Large intestine (tissue), 3 donors: ENCODE measurements around the gene IGFALS. TPM values are rescaled to one million over a fixed set of nuclear protein-coding genes. Genes with fewer than 3 reads are reported as not detected.

Experiments used
- DNase-seq, 2 donors: peaks; one replicate each; pipeline versions ENCODE4 v3.0.0 to v3.0.0-alpha.2; 2013
- H3K27ac ChIP-seq: one replicate; pipeline ENCODE4 v1.5.1; 2013; ENCODE audit warnings: low read length
- H3K27me3 ChIP-seq: 2 replicates; pipeline ENCODE4 v1.6.1; 2013; ENCODE audit warnings: low read length; ENCODE audit not compliant: control insufficient read depth, insufficient read depth
- H3K36me3 ChIP-seq: 2 replicates; pipeline ENCODE4 v1.6.1; 2013; ENCODE audit warnings: low read length; ENCODE audit not compliant: control insufficient read depth, insufficient read depth
- H3K4me1 ChIP-seq: one replicate; pipeline ENCODE4 v1.6.1; 2013; ENCODE audit warnings: low read length; ENCODE audit not compliant: control insufficient read depth, insufficient read depth
- H3K4me3 ChIP-seq: one replicate; pipeline ENCODE4 v1.5.1; 2013; ENCODE audit warnings: low read length
- H3K9me3 ChIP-seq: one replicate; pipeline ENCODE4 v1.6.1; 2013; ENCODE audit warnings: mild to moderate bottlenecking, low read depth, low read length, moderate library complexity; ENCODE audit not compliant: control insufficient read depth
- WGBS: methylation state at CpG from one replicate; pipeline ENCODE4 v1.1.5; 2013; ENCODE audit warnings: low lambda C conversion rate; ENCODE audit not compliant: insufficient coverage; 5-methylcytosine and 5-hydroxymethylcytosine counted together
- polyA plus RNA-seq: library from polyadenylated mRNA; unstranded; fragments of 120-200 nt; gene quantifications from one replicate; pipeline ENCODE4 v1.2.1, GENCODE V29; 2013

Gene IGFALS
- polyA plus RNA-seq, 1 donor = 8.3 TPM

GRCh38 chr16:1776991-1777374 is 16.5 kb downstream of the IGFALS start:
- WGBS = no CpG with 5 or more reads among the region's 22 CpGs
- no peak overlapping the region for H3K27ac ChIP-seq
- no peak overlapping the region for H3K4me3 ChIP-seq
- H3K4me1 ChIP-seq = peaks cover 47% of the 10 kb centered on the region
- DNase-seq = no peak
- H3K9me3 ChIP-seq = peaks cover 7% of the 10 kb centered on the region
- H3K36me3 ChIP-seq = peaks cover 51% of the 10 kb centered on the region
- no peaks in the 10 kb centered on the region for H3K27me3 ChIP-seq

- H3K9me3 ChIP-seq = peaks cover 7% of the 10 kb centered on the region
- peaks cover 50% of the 10 kb centered on the region for H3K4me1 ChIP-seq
- no peak for DNase-seq
- H3K27ac ChIP-seq = no peak overlapping the region
- no peaks in the 10 kb centered on the region for H3K27me3 ChIP-seq
- no peak overlapping the region for H3K4me3 ChIP-seq
- H3K36me3 ChIP-seq = peaks cover 51% of the 10 kb centered on the region
- WGBS = no CpG with 5 or more reads among the region's 13 CpGs
These were observed 16.9 kb downstream of the IGFALS start for GRCh38 chr16:1776672-1776955.

- no peak overlapping the region for H3K4me3 ChIP-seq
- H3K27me3 ChIP-seq = no peaks in the 10 kb centered on the region
- DNase-seq = no peak
- H3K4me1 ChIP-seq = peaks cover 44% of the 10 kb centered on the region
- WGBS = no CpG with 5 or more reads among the region's 28 CpGs
- peaks cover 7% of the 10 kb centered on the region for H3K9me3 ChIP-seq
- peaks cover 51% of the 10 kb centered on the region for H3K36me3 ChIP-seq
- H3K27ac ChIP-seq = no peak overlapping the region
These were observed 17.4 kb downstream of the IGFALS start for GRCh38 chr16:1775846-1776671.

- no peak overlapping the region for H3K27ac ChIP-seq
- no CpG with 5 or more reads among the region's 30 CpGs for WGBS
- no peak overlapping the region for H3K4me3 ChIP-seq
- peaks cover 7% of the 10 kb centered on the region for H3K9me3 ChIP-seq
- H3K4me1 ChIP-seq = peaks cover 43% of the 10 kb centered on the region
- no peaks in the 10 kb centered on the region for H3K27me3 ChIP-seq
- H3K36me3 ChIP-seq = peaks cover 49% of the 10 kb centered on the region
- no peak for DNase-seq
These were observed 18.3 kb downstream of the IGFALS start for GRCh38 chr16:1775006-1775845.

- Histone ChIP-seq H3K4me3 (peak overlapping the region; percentile 86), H3K36me3 (peaks cover 48% of the 10 kb centered on the region), H3K4me1 (peaks cover 36% of the 10 kb centered on the region), H3K27ac (no peak overlapping the region), H3K9me3 (peaks cover 10% of the 10 kb centered on the region), H3K27me3 (no peaks in the 10 kb centered on the region)
- no peak for DNase-seq
- WGBS = no CpG with 5 or more reads among the region's 7 CpGs
These were observed 19.1 kb downstream of the IGFALS start for GRCh38 chr16:1774448-1774780.

- H3K27me3 ChIP-seq = no peaks in the 10 kb centered on the region
- H3K9me3 ChIP-seq = peaks cover 10% of the 10 kb centered on the region
- WGBS = no CpG with 5 or more reads among the region's 45 CpGs
- DNase-seq = no peak
- H3K36me3 ChIP-seq = peaks cover 52% of the 10 kb centered on the region
- peak overlapping the region; percentile 69 for H3K27ac ChIP-seq
- H3K4me1 ChIP-seq = peaks cover 36% of the 10 kb centered on the region
- peak overlapping the region; percentile 86 for H3K4me3 ChIP-seq
These were observed 19.6 kb downstream of the IGFALS start for GRCh38 chr16:1773703-1774447.

GRCh38 chr16:1772908-1773702 is 20.4 kb downstream of the IGFALS start, which contains the start of gene MRPS34:
MRPS34 (minus strand) TSS chr16:1773134; CDS start chr16:1773119, 15 bp downstream.
- peak within 1 kb of the TSS; percentile 69 for H3K27ac ChIP-seq
- peaks cover 28% of the 10 kb centered on the region for H3K4me1 ChIP-seq
- peak; percentile 77 to 87 for DNase-seq
- H3K36me3 ChIP-seq = peaks cover 55% of the 10 kb centered on the region
- H3K4me3 ChIP-seq = peak within 1 kb of the TSS; percentile 86
- peaks cover 10% of the 10 kb centered on the region for H3K9me3 ChIP-seq
- WGBS = no CpG with 5 or more reads among the region's 108 CpGs
- H3K27me3 ChIP-seq = no peaks in the 10 kb centered on the region

- Histone ChIP-seq H3K9me3 (peaks cover 5% of the 10 kb centered on the region), H3K4me1 (peaks cover 27% of the 10 kb centered on the region), H3K27ac (peak within 1 kb of the TSS; percentile 69), H3K27me3 (no peaks in the 10 kb centered on the region), H3K36me3 (peaks cover 55% of the 10 kb centered on the region), H3K4me3 (peak within 1 kb of the TSS; percentile 86)
- DNase-seq = peak in 1 of 2 donors; percentile 38
- no CpG with 5 or more reads among the region's 53 CpGs for WGBS
These were observed 21.1 kb downstream of the IGFALS start, which contains the start of gene EME2 for GRCh38 chr16:1772362-1772907. EME2 (plus strand) TSS chr16:1772810; CDS start chr16:1773228, 418 bp downstream.

GRCh38 chr16:1771864-1772361 is 21.6 kb downstream of the IGFALS start:
- peaks cover 55% of the 10 kb centered on the region for H3K36me3 ChIP-seq
- WGBS = no CpG with 5 or more reads among the region's 22 CpGs
- no peaks in the 10 kb centered on the region for H3K27me3 ChIP-seq
- H3K4me1 ChIP-seq = peaks cover 27% of the 10 kb centered on the region
- peak overlapping the region; percentile 86 for H3K4me3 ChIP-seq
- H3K27ac ChIP-seq = peak overlapping the region; percentile 69
- no peak for DNase-seq
- H3K9me3 ChIP-seq = peaks cover 3% of the 10 kb centered on the region
